CD4-positive, alpha-beta T cell treated with Interleukin-6 at 100 ng/mL for 8 hours (primary cell): ENCODE measurements around the gene SERPINA4.

ENCODE experiments used
- DNase-seq: peaks from one replicate; pipeline ENCODE4 v3.0.0-alpha.2; 2020; ENCODE audit warnings: mixed read lengths, low spot score

SERPINA4 gene

DNA sequence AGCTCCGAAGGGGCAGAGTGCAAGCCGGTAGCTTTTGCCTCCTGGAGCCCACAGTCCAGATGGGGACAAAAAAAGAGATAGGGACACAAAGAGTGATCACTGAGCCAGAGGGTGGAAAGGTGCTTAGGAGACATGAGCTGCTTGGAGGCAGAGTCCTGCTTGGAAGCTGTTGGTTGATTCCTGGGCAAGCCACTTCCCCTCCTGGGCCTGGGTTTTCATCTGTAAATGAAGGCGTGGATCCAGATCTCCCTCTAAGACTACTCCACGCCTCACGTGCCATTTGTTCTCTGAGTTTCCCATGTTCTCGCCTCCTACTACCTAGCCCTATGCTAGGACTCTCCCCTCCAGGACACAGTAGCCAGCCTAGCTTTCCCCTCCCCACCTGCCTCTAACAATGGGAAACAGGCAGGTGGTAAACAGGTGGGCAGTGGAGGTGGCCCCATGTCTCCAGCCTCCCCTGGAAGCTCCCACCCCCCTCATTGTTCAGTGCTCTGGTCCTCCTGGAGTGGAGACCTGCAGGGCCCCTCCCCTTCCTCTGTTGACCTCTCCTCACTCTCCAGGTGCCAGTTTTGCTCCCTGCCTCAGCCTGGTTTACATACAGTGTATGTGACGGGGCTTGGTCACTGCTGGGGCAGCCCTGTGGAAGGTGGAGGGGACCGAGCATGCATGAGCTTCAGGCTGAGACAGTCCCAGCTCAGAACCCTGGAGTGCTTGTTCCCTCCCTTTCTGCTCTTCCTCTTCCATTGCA is 54.8 kb downstream of the SERPINA4 start:
- DNase-seq: no peak

GRCh38 chr14:94617366-94617941 is 56.2 kb downstream of the SERPINA4 start:
- no peak for DNase-seq

GRCh38 chr14:94617988-94618822 is 57.0 kb downstream of the SERPINA4 start:
- DNase-seq: no peak

DNA sequence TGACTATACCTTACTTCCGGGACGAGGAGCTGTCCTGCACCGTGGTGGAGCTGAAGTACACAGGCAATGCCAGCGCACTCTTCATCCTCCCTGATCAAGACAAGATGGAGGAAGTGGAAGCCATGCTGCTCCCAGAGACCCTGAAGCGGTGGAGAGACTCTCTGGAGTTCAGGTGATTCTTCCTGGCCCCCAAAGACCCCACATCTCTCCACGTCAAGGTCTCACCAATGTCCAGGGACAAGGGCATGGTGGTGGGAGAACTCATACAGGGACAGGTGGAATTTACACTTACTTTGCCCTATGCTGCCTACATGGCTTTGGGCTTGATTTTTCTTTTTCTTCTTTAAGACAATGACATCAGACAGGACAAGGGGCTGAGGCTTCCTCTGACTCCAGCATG is 58.1 kb downstream of the SERPINA4 start:
- DNase-seq: no peak
